CD4-positive, alpha-beta memory T cell (primary cell): ENCODE results near the gene KCNN1. TPM values are rescaled to one million over a fixed set of nuclear protein-coding genes. Genes with fewer than 3 reads are reported as not detected.

ENCODE experiments used
- CTCF ChIA-PET: fragments of 350-600 bp; sonication (Branson Sonifier 250); formaldehyde crosslinking; loops from one replicate; lab custom pipeline; 2021; ENCODE audit warnings: inconsistent platforms; ENCODE audit not compliant: partially characterized antibody; lab: Charles Lee
- POLR2A ChIA-PET: fragments of 350-600 bp; sonication (Branson Sonifier 250); formaldehyde crosslinking; loops from one replicate; lab custom pipeline; 2021; ENCODE audit not compliant: partially characterized antibody; lab: Charles Lee
- DNase-seq, 5 donors: peaks; one replicate each; pipeline versions ENCODE4 v3.0.0 to v3.0.0-alpha.2; 2020 to 2022; ENCODE audit warnings: mixed read lengths in 1 of 5
- H3K27ac ChIP-seq: one replicate; pipeline ENCODE4 v1.7.0; 2013; ENCODE audit warnings: low read depth, low read length
- H3K27me3 ChIP-seq: 2 replicates; pipeline ENCODE4 v1.7.0; 2013; ENCODE audit warnings: mild to moderate bottlenecking, low read length, moderate library complexity; ENCODE audit not compliant: insufficient read depth
- H3K36me3 ChIP-seq: 2 replicates; pipeline ENCODE4 v1.7.0; 2013; ENCODE audit warnings: mild to moderate bottlenecking, low read length, moderate library complexity; ENCODE audit not compliant: insufficient read depth
- H3K4me1 ChIP-seq: 2 replicates; pipeline ENCODE4 v1.7.0; 2013; ENCODE audit warnings: mild to moderate bottlenecking, low read length, moderate library complexity; ENCODE audit not compliant: insufficient read depth
- H3K4me3 ChIP-seq, 2 donors: one replicate each; pipeline ENCODE4 v1.7.0; 2013; ENCODE audit warnings: low read length in 2 of 2, mild to moderate bottlenecking in 1 of 2
- H3K9me3 ChIP-seq, 2 donors: one replicate each; pipeline ENCODE4 v1.7.0; 2013; ENCODE audit warnings: low read length in 2 of 2, control low read depth in 1 of 2; ENCODE audit not compliant: control insufficient read depth in 1 of 2
- H3K27ac Mint-ChIP-seq, 7 donors: one replicate each; pipeline ENCODE4 v1.8.0; 2020 to 2021; ENCODE audit warnings: mixed read lengths in 7 of 7, mild to moderate bottlenecking in 6 of 7, inconsistent platforms in 3 of 7, moderate library complexity in 3 of 7
- H3K27me3 Mint-ChIP-seq, 2 donors: one replicate each; pipeline ENCODE4 v1.8.0; 2020 to 2021; ENCODE audit warnings: mixed read lengths in 2 of 2
- H3K36me3 Mint-ChIP-seq, 2 donors: one replicate each; pipeline ENCODE4 v1.8.0; 2020 to 2021; ENCODE audit warnings: mixed read lengths in 2 of 2, inconsistent platforms in 1 of 2, mild to moderate bottlenecking in 1 of 2
- H3K4me1 Mint-ChIP-seq, 4 donors: one replicate each; pipeline ENCODE4 v1.8.0; 2020 to 2021; ENCODE audit warnings: mixed read lengths in 4 of 4, mild to moderate bottlenecking in 1 of 4
- H3K4me3 Mint-ChIP-seq, 8 donors: one replicate each; pipeline ENCODE4 v1.8.0; 2020 to 2021; ENCODE audit warnings: mixed read lengths in 8 of 8, mild to moderate bottlenecking in 7 of 8, moderate library complexity in 6 of 8, inconsistent platforms in 3 of 8
- H3K9me3 Mint-ChIP-seq, 8 donors: one replicate each; pipeline ENCODE4 v1.8.0; 2020 to 2021; ENCODE audit warnings: mixed read lengths in 8 of 8, mild to moderate bottlenecking in 5 of 8, inconsistent platforms in 3 of 8, moderate library complexity in 1 of 8
- intact Hi-C: fragments of 100-400 bp; cut with micrococcal nuclease; formaldehyde crosslinking; loops from one replicate; pipeline ENCODE4 v1.15.1; 2023
- polyA plus RNA-seq, 2 donors: library from polyadenylated mRNA; unstranded; fragments of 300-500 nt; fragmentation: Illumina TruSeq; gene quantifications; one replicate each; pipeline ENCODE4 v1.2.3, GENCODE V29; 2021
- total RNA-seq, 2 experiments: library from RNA; stranded (reverse); gene quantifications; one replicate each; pipeline ENCODE4 v1.2.3, GENCODE V29; 2021

The KCNN1 gene
- total and polyA plus RNA-seq, 4 experiments from 2014 or later: not detected

DNA sequence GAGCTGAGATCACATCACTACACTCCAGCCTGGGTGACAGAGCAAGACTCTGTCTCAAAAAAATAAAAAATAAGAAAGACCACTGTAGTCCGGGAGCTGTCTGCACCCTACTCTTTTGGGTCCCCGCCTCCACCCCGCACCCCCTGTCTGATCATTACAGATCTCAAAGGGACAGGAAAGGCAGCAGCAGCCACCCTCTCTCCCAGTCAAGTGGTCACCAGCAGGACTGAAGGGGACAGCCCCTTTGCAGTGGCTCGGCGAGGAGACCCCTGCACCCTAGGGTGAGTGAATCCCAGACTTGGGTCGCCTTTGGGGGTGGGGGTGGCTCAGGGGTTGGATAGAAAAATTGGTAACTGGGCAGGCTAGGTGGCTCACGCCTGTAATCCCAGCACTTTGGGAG lies 12.5 kb upstream of the KCNN1 start:
- Mint-ChIP-seq H3K36me3 (no peaks in the 10 kb centered on the region), H3K27ac (no peak overlapping the region), H3K9me3 (no peaks in the 10 kb centered on the region), H3K27me3 (peaks cover 33 to 47% of the 10 kb centered on the region in 2 donors), H3K4me3 (no peak overlapping the region), H3K4me1 (peaks cover 12 to 37% (median 22%) of the 10 kb centered on the region in 4 donors)
- ChIA-PET CTCF (interaction anchor here (1.4 to 2.9 kb wide), 4 partner anchors 16 to 98 kb away, joined by 3 to 10 read pairs (median 8); no protein-coding TSS in a partner anchor), POLR2A (interaction anchor here (1.0 kb wide), 1 partner anchor 102 kb away, joined by 3 read pairs; no protein-coding TSS in a partner anchor)
- Histone ChIP-seq H3K27me3 (peaks cover 34% of the 10 kb centered on the region), H3K36me3 (no peaks in the 10 kb centered on the region), H3K9me3 (no peaks in the 10 kb centered on the region), H3K4me3 (no peak overlapping the region), H3K27ac (no peak overlapping the region), H3K4me1 (peaks cover 42% of the 10 kb centered on the region)
- DNase-seq: no peak
- intact Hi-C loops: no loop called here

DNA sequence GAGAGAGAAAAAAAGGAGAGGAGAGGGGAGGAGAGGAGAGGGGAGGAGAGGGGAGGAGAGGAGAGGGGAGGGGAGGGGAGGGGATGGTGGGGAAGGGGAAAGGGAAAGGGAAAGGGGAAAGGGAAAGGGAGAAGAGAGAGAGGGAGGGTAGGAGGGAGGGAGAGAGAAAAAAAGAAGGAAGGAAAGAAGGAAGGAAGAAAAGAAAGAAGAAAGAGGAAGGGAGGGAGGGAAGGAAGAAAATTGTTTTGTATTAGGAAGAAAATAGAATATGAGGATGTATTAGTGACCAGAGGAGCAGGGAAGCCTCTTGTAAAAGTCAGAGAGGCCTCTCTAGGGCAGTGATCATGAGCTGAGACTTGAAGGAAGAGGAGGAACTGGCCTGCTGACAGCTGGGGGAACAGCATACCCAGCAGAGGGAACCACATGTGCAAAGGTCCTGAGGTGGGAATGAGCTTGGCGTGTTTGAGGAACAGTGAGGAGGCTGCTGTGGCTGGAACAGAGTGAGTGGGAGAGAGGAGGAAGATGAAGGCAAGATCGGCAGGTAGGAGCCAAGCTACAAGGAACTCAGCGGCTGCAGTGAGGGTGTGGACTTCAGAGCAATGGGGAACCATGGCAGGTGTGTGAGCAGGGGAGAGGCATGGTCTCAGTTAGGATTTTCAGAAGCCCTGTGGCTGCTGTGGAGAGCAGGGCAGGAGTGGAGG lies 9.6 kb upstream of the KCNN1 start:
- no peak overlapping the region for H3K4me3 ChIP-seq
- Mint-ChIP-seq H3K9me3 (no peaks in the 10 kb centered on the region), H3K4me1 (peaks cover 0 to 12% (median 0%) of the 10 kb centered on the region in 4 donors), H3K27ac (peak overlapping the region in 2 of 7 donors; percentile 4 to 18), H3K4me3 (no peak overlapping the region), H3K36me3 (no peaks in the 10 kb centered on the region), H3K27me3 (peaks cover 15 to 30% of the 10 kb centered on the region in 2 donors)
- CTCF ChIA-PET: interaction anchor here (1.2 to 1.9 kb wide), 2 partner anchors 20 to 39 kb away, joined by 3 to 6 read pairs; no protein-coding TSS in a partner anchor
- no peak for DNase-seq
- no peaks in the 10 kb centered on the region for H3K36me3 ChIP-seq
- no peak overlapping the region for H3K27ac ChIP-seq
- peaks cover 16% of the 10 kb centered on the region for H3K27me3 ChIP-seq
- intact Hi-C loops: no loop called here
- peaks cover 13% of the 10 kb centered on the region for H3K4me1 ChIP-seq
- H3K9me3 ChIP-seq: no peaks in the 10 kb centered on the region
- POLR2A ChIA-PET: no interaction called here

DNA sequence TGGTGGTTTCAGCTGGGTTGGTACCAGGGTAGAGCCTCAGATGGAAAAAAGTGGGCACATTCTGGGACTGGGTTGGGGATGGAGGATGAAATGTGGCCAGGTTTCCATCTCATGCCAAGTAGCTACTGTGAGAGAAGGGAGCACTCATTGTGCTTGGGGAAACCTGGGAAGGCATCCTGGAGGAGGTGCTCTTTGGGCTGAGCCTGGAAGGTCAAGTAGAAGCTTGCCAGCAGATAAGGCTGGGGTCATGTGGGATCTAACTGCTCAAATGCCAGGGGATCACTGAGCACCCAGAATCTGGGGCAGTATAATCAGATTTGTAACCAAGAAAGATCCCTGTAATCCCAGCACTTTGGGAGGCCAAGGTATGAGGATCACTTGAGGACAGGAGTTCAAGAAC lies 9.0 kb upstream of the KCNN1 start:
- Mint-ChIP-seq H3K27me3 (peaks cover 15 to 26% of the 10 kb centered on the region in 2 donors), H3K36me3 (no peaks in the 10 kb centered on the region), H3K9me3 (no peaks in the 10 kb centered on the region), H3K4me3 (no peak overlapping the region), H3K27ac (no peak overlapping the region), H3K4me1 (peaks cover 0 to 6% (median 0%) of the 10 kb centered on the region in 4 donors)
- no peak for DNase-seq
- Histone ChIP-seq H3K9me3 (no peaks in the 10 kb centered on the region), H3K4me1 (peaks cover 7% of the 10 kb centered on the region), H3K27me3 (peaks cover 10% of the 10 kb centered on the region), H3K36me3 (no peaks in the 10 kb centered on the region), H3K4me3 (no peak overlapping the region), H3K27ac (no peak overlapping the region)
- intact Hi-C loops: no loop called here
- POLR2A ChIA-PET: interaction anchor here (0.7 kb wide), 1 partner anchor 264 kb away, joined by 3 read pairs; no protein-coding TSS in a partner anchor
- CTCF ChIA-PET: interaction anchor here (0.5 to 1.9 kb wide), 4 partner anchors 20 to 573 kb away, joined by 3 to 6 read pairs (median 4); no protein-coding TSS in a partner anchor

DNA sequence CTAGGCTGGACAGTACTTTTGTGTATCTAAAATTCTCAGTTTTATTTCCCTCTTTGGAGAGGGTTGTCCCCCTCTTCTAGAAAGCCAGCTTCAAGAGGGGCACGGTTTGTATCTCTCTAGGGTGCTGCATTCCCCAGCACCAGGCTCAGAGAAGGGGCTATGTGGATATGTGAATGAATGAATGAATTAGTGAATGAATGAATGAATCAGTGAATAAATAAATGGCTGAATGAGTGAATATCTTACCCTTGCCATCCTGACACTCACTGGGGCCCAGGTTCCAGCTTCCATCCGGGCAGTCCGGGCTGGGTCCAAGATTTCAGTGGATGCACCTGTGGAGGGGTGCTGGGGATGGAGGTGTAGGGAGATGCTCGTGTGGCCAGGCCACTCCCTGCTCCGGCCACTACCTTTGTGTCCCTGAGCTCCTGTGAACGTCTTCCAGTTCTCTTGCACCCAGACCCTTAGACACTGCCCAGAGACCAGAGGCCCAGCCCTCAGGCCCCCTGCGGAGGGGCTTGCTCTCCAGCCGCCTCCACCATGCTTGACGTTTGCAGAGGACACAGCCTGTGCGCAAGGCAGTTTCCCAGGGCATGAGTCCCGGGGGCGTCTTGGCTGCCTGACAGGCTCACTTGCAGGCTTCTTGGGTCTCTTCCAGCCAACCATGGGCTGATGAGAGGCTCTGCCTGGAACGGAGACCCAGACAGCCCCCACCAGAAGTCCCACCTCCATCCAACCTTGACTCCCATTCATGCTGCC lies 2.8 kb upstream of the KCNN1 start:
- peaks cover 17 to 36% of the 10 kb centered on the region in 2 donors for H3K27me3 Mint-ChIP-seq
- peaks cover 3 to 14% (median 8%) of the 10 kb centered on the region in 4 donors for H3K4me1 Mint-ChIP-seq
- DNase-seq: no peak
- no peaks in the 10 kb centered on the region for H3K36me3 ChIP-seq
- no peak overlapping the region for H3K4me3 ChIP-seq
- H3K4me1 ChIP-seq: peaks cover 5% of the 10 kb centered on the region
- POLR2A ChIA-PET: interaction anchor here (1.2 kb wide), 1 partner anchor 11 kb away, joined by 3 read pairs; no protein-coding TSS in a partner anchor
- no peak overlapping the region for H3K27ac Mint-ChIP-seq
- CTCF ChIA-PET: no interaction called here
- no peaks in the 10 kb centered on the region for H3K9me3 ChIP-seq
- H3K4me3 Mint-ChIP-seq: no peak overlapping the region
- intact Hi-C loops: no loop called here
- no peaks in the 10 kb centered on the region for H3K36me3 Mint-ChIP-seq
- no peak overlapping the region for H3K27ac ChIP-seq
- no peaks in the 10 kb centered on the region for H3K9me3 Mint-ChIP-seq
- peaks cover 21% of the 10 kb centered on the region for H3K27me3 ChIP-seq

DNA sequence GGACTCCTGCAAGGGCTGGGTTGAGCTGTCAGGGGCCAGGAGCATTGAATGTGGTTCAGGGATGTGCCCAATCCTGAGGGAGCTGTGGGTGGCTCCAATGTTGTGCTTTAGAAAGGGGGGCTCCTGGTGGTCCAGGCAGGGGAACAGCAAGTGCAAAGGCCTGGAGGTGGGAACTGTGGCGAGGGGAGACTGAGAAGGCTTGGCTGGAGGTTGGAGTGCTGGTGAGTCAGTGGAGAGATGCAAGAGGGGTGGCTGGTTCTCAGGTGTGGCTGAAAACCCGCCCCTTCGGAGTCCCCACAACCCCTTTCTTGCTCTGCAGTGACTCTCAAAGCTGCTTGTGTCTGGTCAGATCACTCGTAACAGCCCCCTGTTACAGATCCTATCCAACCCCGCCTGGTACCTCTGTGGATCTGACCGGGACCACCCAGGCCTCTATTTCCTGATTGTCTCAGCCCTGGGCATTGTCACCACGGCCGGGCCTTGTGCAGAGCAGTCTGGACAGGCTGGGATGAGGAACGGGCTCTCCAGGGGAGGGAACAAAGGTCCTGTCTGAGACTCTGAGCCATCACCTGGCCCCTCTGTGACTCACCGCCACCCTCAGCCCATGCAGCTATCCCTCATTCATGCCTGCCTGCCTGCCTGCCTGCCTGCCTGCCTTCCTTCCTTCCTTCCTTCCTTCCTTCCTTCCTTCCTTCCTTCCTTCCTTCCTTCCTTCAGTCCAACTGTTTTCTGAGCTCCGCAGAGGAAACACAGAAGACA lies 1.4 kb upstream of the KCNN1 start:
- Mint-ChIP-seq H3K4me1 (peaks cover 3 to 14% (median 8%) of the 10 kb centered on the region in 4 donors), H3K4me3 (no peak overlapping the region), H3K27ac (no peak overlapping the region), H3K9me3 (no peaks in the 10 kb centered on the region), H3K36me3 (no peaks in the 10 kb centered on the region), H3K27me3 (peaks cover 17 to 36% of the 10 kb centered on the region in 2 donors)
- H3K4me1 ChIP-seq: peaks cover 5% of the 10 kb centered on the region
- CTCF ChIA-PET: interaction anchor here (0.9 to 1.9 kb wide), 2 partner anchors 20 to 31 kb away, joined by 4 read pairs; no protein-coding TSS in a partner anchor
- H3K36me3 ChIP-seq: no peaks in the 10 kb centered on the region
- no peak for DNase-seq
- no peak overlapping the region for H3K27ac ChIP-seq
- POLR2A ChIA-PET: no interaction called here
- no peak overlapping the region for H3K4me3 ChIP-seq
- no peaks in the 10 kb centered on the region for H3K9me3 ChIP-seq
- peaks cover 21% of the 10 kb centered on the region for H3K27me3 ChIP-seq
- intact Hi-C loops: no loop called here

DNA sequence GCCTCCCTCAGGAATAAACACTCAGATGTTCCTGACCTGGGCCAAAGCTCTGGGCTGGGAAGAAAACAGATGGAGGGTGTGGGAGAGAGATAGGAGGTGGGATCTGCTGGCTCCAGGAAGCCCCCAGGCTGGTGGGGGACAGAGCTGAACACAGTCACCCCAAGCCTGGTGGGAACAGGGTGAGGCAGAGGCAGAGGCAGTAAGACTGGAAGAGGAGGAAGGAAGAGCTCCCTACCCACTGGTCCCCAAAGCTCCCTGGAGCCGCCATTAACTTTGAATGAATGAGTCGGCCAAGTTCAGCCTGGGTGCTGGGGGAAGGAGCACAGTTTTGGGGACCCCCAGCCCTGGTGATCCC lies 801 bp upstream of the KCNN1 start:
- no peak overlapping the region for H3K4me3 ChIP-seq
- H3K27me3 Mint-ChIP-seq: peaks cover 17 to 36% of the 10 kb centered on the region in 2 donors
- no peaks in the 10 kb centered on the region for H3K9me3 Mint-ChIP-seq
- no peaks in the 10 kb centered on the region for H3K36me3 Mint-ChIP-seq
- CTCF ChIA-PET: interaction anchor here (0.9 to 1.9 kb wide), 2 partner anchors 20 to 30 kb away, joined by 4 read pairs; no protein-coding TSS in a partner anchor
- no peak overlapping the region for H3K27ac ChIP-seq
- peaks cover 3 to 14% (median 8%) of the 10 kb centered on the region in 4 donors for H3K4me1 Mint-ChIP-seq
- intact Hi-C loops: no loop called here
- H3K27me3 ChIP-seq: peaks cover 21% of the 10 kb centered on the region
- no peaks in the 10 kb centered on the region for H3K9me3 ChIP-seq
- DNase-seq: no peak
- H3K27ac Mint-ChIP-seq: no peak overlapping the region
- POLR2A ChIA-PET: no interaction called here
- peaks cover 5% of the 10 kb centered on the region for H3K4me1 ChIP-seq
- H3K36me3 ChIP-seq: no peaks in the 10 kb centered on the region
- H3K4me3 Mint-ChIP-seq: peak overlapping the region in 1 of 8 donors; percentile 59
